Measurements from ENCODE around the gene DENND1C. TPM values are rescaled to one million over a fixed set of nuclear protein-coding genes. Genes with fewer than 3 reads are reported as not detected.

DENND1C gene
- total and polyA plus RNA-seq, 2 of the 8 experiments (the other 6 are each of a cell fraction or from before 2014, with no cell fraction given): 3.6 to 4.0 TPM

DNA sequence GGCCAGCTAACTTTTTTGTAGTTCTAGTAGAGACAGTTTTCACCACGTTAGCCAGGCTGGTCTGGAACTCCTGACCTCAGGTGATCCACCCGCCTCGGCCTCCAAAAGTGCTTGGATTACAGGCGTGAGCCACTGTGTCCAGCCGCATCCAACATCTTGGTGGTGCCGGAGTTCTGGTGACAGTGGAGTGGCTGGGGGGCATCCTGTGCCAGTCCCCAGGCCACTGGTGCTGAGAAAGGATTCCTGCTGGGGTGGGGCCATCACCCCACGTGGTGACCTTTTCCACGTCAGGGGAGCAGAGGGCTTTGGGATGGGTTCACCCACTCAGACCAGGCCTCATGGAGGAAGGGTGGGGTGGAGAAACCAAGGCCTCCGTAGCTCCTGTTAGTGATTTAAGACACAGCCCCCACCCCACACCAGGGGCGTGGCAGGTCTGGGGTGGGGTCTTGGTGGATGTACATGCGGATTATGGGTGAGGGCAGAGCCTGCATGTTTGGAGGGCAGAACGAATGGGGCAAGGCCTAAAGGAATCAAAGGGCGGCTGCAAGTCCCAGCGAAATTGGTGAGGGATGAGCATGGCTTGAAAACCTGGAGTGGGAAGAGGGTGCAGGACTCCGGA, 33.4 kb upstream of the DENND1C start:
- H3K79me2 ChIP-seq (ENCODE audit: control insufficient read depth in 1 of 2, insufficient read depth in 2 of 2, low read length in 2 of 2): no peaks in the 10 kb centered on the region
- DNase-seq (ENCODE audit: low read depth in 1 of 2, low spot score in 2 of 2) (no peak), FAIRE-seq (no peak)
- H4K91ac ChIP-seq (replicated peaks; ENCODE audit: insufficient read length, low read length): no peak overlapping the region
- POLR2A ChIA-PET (ENCODE audit: partially characterized antibody): interaction anchor here (1.3 to 1.4 kb wide), 2 partner anchors 16 to 18 kb away, joined by 3 to 4 read pairs; partner anchors contain the start of gene TNFSF9
- H4K8ac ChIP-seq (ENCODE audit: extremely low read depth, insufficient read depth, low read length): no peak overlapping the region
- peaks cover 0 to 4% (median 1%) of the 10 kb centered on the region in 4 experiments; a peak in 2 of 7 replicates for H3K4me1 ChIP-seq (replicated peaks in 1 of 4; ENCODE audit: control insufficient read depth in 3 of 4, insufficient read depth in 4 of 4, low read length in 3 of 4)
- no peak overlapping the region for H3K4ac ChIP-seq (replicated peaks; ENCODE audit: insufficient read length, low read depth, low read length)
- peaks cover 0 to 3% of the 10 kb centered on the region in 2 experiments for H4K20me1 ChIP-seq (replicated peaks in 1 of 2; ENCODE audit: control insufficient read depth in 1 of 2, insufficient read depth in 2 of 2, low read length in 2 of 2)
- no peak overlapping the region for H3K56ac ChIP-seq (replicated peaks; ENCODE audit: insufficient read length, low read depth, low read length)
- no peak overlapping the region for H4K5ac ChIP-seq (ENCODE audit: insufficient read length, low read depth, low read length)
- no peak overlapping the region for H2AFZ ChIP-seq (ENCODE audit: low read length)
- H2AK5ac ChIP-seq (ENCODE audit: low read depth, low read length): no peak overlapping the region
- H3K27me3 ChIP-seq (replicated peaks in 1 of 4; ENCODE audit: control insufficient read depth in 3 of 4, extremely low read depth in 1 of 4, insufficient read depth in 3 of 4, low read length in 3 of 4): peaks cover 0 to 2% (median 0%) of the 10 kb centered on the region in 4 experiments; a peak in 1 of 7 replicates
- no peaks in the 10 kb centered on the region for H3K79me1 ChIP-seq (ENCODE audit: low read depth, low read length)
- H3K4me3 ChIP-seq (ENCODE audit: extremely low read depth in 1 of 4, insufficient read depth in 2 of 4, low read depth in 3 of 4, low read length in 4 of 4): no peak overlapping the region
- H2BK12ac ChIP-seq (ENCODE audit: low read depth, low read length): no peak overlapping the region
- H3K36me3 ChIP-seq (ENCODE audit: control insufficient read depth in 2 of 4, insufficient read depth in 4 of 4, low read length in 3 of 4): no peaks in the 10 kb centered on the region
- H3K18ac ChIP-seq (ENCODE audit: extremely low read depth, low read length): no peak overlapping the region
- H3K23ac ChIP-seq (ENCODE audit: insufficient read length): no peak overlapping the region
- H3K14ac ChIP-seq (ENCODE audit: insufficient read length): no peak overlapping the region
- no peak overlapping the region for H3K4me2 ChIP-seq (ENCODE audit: insufficient read depth in 1 of 2, low read depth in 2 of 2, low read length in 2 of 2)
- WGBS, 2 experiments (ENCODE audit: extremely low coverage in 1 of 2, insufficient coverage in 1 of 2, insufficient read length in 1 of 2, insufficient replicate concordance in 2 of 2, low coverage in 1 of 2, low lambda C conversion rate in 2 of 2, missing lambda C conversion rate in 1 of 2): 93% methylated on average over 15 of the region's 15 CpGs; no CpG with 5 or more reads in 1 of the 2 experiments
- H3K27ac ChIP-seq (ENCODE audit: low read depth, low read length): no peak overlapping the region
- H3K23me2 ChIP-seq (ENCODE audit: low read depth, low read length): peaks cover 12% of the 10 kb centered on the region; the same call in 1 of the 2 replicates
- H3K9ac ChIP-seq (replicated peaks in 1 of 4; ENCODE audit: extremely low read depth in 1 of 4, low read depth in 3 of 4, low read length in 3 of 4): no peak overlapping the region
- H2BK20ac ChIP-seq (ENCODE audit: low read length): no peak overlapping the region
- H2BK15ac ChIP-seq (ENCODE audit: low read length): no peak overlapping the region
- CTCF ChIA-PET (ENCODE audit: partially characterized antibody): interaction anchor here (1.0 kb wide), 1 partner anchor 124 kb away, joined by 3 read pairs; no protein-coding TSS in a partner anchor
- no peaks in the 10 kb centered on the region for H3K9me3 ChIP-seq (ENCODE audit: insufficient read depth in 2 of 2, low read depth in 1 of 2, low read length in 1 of 2)
- H2BK120ac ChIP-seq (replicated peaks; ENCODE audit: low read depth, low read length): no peak overlapping the region
- no peak overlapping the region for H2BK5ac ChIP-seq (ENCODE audit: low read depth, low read length)
- TF ChIP-seq, protein P1, sequence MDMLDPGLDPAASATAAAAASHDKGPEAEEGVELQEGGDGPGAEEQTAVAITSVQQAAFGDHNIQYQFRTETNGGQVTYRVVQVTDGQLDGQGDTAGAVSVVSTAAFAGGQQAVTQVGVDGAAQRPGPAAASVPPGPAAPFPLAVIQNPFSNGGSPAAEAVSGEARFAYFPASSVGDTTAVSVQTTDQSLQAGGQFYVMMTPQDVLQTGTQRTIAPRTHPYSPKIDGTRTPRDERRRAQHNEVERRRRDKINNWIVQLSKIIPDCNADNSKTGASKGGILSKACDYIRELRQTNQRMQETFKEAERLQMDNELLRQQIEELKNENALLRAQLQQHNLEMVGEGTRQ (IDR thresholded peaks at IDR 0.05; ENCODE audit: low read length): no peak
- TF ChIP-seq, protein P2, sequence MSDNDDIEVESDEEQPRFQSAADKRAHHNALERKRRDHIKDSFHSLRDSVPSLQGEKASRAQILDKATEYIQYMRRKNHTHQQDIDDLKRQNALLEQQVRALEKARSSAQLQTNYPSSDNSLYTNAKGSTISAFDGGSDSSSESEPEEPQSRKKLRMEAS (IDR thresholded peaks at IDR 0.05): no peak
- no peak for TF ChIP-seq TBP (IDR thresholded peaks at IDR 0.05; ENCODE audit: low read depth, low read length)
- TF ChIP-seq, protein P3, sequence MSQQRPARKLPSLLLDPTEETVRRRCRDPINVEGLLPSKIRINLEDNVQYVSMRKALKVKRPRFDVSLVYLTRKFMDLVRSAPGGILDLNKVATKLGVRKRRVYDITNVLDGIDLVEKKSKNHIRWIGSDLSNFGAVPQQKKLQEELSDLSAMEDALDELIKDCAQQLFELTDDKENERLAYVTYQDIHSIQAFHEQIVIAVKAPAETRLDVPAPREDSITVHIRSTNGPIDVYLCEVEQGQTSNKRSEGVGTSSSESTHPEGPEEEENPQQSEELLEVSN (IDR thresholded peaks at IDR 0.05): no peak
- no peak for TF ChIP-seq JUN (IDR thresholded peaks at IDR 0.05; ENCODE audit: low read depth, low read length)
- no peak for TF ChIP-seq SIX5 (IDR thresholded peaks at IDR 0.05; ENCODE audit: low read depth, low read length)
- TF ChIP-seq EGR1 (IDR thresholded peaks at IDR 0.05; ENCODE audit: borderline replicate concordance, low read depth, low read length): no peak
- no peak for TF ChIP-seq SIN3A (conservative IDR thresholded peaks at IDR 0.05 in 1 of 2, IDR thresholded peaks at IDR 0.05 in 1 of 2; ENCODE audit: low read depth in 1 of 2, low read length in 2 of 2)
- TF ChIP-seq KDM5A (IDR thresholded peaks at IDR 0.05; ENCODE audit: low read length): no peak
- TF ChIP-seq CREB1 (IDR thresholded peaks at IDR 0.05): no peak
- no peak for TF ChIP-seq RBBP5 (IDR thresholded peaks at IDR 0.05; ENCODE audit: borderline replicate concordance, low read depth, low read length)
